ENCODE data around the gene ACOT6. TPM values are rescaled to one million over a fixed set of nuclear protein-coding genes. Genes with fewer than 3 reads are reported as not detected.
"Not testable (repeated sequence)": the region's sequence is repeated elsewhere in the genome, so short reads cannot be mapped to it uniquely, and the experiment has no call there.

The ACOT6 gene, protein sequence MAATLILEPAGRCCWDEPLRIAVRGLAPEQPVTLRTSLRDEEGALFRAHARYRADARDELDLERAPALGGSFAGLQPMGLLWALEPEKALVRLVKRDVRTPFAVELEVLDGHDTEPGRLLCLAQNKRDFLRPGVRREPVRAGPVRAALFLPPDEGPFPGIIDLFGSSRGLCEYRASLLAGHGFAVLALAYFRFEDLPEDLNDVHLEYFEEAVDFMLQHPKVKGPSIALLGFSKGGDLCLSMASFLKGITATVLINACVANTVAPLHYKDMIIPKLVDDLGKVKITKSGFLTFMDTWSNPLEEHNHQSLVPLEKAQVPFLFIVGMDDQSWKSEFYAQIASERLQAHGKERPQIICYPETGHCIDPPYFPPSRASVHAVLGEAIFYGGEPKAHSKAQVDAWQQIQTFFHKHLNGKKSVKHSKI
- total RNA-seq: not detected

DNA sequence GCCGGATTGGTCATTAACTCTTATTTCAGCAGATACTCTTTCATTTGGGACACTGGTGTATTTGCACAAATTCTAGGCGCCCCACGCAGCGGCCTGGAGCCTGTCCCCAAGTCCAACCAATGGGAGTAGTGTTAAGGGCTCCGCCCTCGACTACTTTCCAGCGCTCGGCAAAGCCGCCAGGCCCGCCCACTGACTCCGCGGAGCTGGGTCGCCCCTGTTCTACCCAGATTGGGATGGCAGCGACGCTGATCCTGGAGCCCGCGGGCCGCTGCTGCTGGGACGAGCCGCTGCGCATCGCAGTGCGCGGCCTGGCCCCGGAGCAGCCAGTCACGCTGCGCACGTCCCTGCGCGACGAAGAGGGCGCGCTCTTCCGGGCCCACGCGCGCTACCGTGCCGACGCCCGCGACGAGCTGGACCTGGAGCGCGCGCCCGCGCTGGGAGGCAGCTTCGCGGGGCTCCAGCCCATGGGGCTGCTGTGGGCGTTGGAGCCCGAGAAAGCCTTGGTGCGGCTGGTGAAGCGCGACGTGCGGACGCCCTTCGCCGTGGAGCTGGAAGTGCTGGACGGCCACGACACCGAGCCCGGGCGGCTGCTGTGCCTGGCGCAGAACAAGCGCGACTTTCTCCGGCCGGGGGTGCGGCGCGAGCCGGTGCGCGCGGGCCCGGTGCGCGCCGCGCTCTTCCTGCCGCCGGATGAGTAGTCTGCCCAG lies at the start of gene ACOT6:
Gene ACOT6 (plus strand): TSS at position 179 of the 707 bp plus-strand sequence. CDS start 55 bp downstream, at position 234.
- Mint-ChIP-seq H3K27ac (peak within 1 kb of the TSS; percentile 63), H3K36me3 (ENCODE audit: low read depth) (no peaks in the 10 kb centered on the region), H3K4me1 (no peaks in the 10 kb centered on the region), H3K9me3 (no peaks in the 10 kb centered on the region), H3K27me3 (no peaks in the 10 kb centered on the region), H3K4me3 (peak within 1 kb of the TSS; percentile 83)
- peak; percentile 96 for ATAC-seq (replicated peaks)

DNA sequence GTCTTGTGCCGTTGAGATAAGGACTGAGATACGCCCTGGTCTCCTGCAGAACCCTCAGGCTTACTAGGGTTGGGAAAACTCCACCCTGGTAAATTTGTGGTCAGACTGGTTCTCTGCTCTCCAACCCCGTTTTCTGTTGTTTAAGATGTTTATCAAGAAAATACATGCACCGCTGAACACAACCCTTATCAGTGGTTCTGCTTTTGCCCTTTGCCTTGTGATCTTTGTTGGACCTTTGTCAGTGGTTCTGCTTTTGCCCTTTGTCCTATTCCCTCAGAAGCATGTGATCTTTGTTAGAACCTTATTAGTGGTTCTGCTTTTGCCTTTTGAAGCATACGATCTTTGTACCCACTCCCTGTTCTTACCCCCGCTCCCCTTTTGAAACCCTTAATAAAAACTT lies 49.6 kb upstream of the ACOT6 start:
- H3K4me1 Mint-ChIP-seq: peaks cover 16% of the 10 kb centered on the region
- peaks cover 23% of the 10 kb centered on the region for H3K36me3 Mint-ChIP-seq (ENCODE audit: low read depth)
- H3K9me3 Mint-ChIP-seq; H3K27ac Mint-ChIP-seq; ATAC-seq (replicated peaks); H3K27me3 Mint-ChIP-seq; H3K4me3 Mint-ChIP-seq: not testable (repeated sequence)

DNA sequence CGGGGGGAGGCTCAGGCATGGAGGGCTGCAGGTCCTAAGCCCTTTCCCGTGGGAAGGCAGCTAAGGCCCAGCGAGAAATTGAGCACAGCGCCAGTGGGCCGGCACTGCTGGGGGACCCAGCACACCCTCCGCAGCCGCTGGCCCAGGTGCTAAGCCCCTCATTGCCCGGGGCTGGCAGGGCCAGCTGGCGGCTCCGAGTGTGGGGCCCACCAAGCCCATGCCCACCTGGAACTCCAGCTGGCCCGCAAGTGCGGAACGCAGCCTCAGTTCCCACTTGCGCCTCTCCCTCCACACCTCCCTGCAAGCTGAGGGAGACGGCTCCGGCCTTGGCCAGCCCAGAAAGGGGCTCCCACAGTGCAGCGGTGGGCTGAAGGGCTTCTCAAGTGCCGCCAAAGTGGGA lies 45.9 kb upstream of the ACOT6 start:
- H3K27ac Mint-ChIP-seq; H3K4me3 Mint-ChIP-seq; H3K9me3 Mint-ChIP-seq; H3K27me3 Mint-ChIP-seq; ATAC-seq (replicated peaks): not testable (repeated sequence)
- Mint-ChIP-seq H3K4me1 (peaks cover 29% of the 10 kb centered on the region), H3K36me3 (ENCODE audit: low read depth) (peaks cover 42% of the 10 kb centered on the region)

DNA sequence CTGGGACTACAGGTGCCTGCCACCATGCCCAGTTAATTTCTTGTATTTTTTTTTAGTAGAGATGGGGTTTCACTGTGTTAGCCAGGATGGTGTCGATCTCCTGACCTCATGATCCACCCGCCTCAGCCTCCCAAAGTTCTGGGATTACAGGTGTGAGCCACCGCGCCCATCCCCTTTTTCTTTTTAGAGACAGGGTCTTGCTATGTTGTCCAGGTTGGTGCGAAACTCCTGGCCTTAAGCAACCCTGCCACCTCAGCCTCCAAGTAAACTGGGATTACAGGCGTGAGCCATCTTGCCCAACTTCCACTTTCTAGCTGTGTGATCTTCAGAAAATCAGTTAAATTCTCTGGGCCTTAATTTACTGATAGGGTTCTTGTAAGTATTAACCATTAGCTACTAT lies 45.4 kb upstream of the ACOT6 start:
- not testable (repeated sequence) for H3K9me3 Mint-ChIP-seq; H3K27me3 Mint-ChIP-seq; H3K27ac Mint-ChIP-seq; ATAC-seq (replicated peaks)
- Mint-ChIP-seq H3K36me3 (ENCODE audit: low read depth) (peaks cover 42% of the 10 kb centered on the region), H3K4me3 (peak overlapping the region; percentile 100), H3K4me1 (peaks cover 29% of the 10 kb centered on the region)

DNA sequence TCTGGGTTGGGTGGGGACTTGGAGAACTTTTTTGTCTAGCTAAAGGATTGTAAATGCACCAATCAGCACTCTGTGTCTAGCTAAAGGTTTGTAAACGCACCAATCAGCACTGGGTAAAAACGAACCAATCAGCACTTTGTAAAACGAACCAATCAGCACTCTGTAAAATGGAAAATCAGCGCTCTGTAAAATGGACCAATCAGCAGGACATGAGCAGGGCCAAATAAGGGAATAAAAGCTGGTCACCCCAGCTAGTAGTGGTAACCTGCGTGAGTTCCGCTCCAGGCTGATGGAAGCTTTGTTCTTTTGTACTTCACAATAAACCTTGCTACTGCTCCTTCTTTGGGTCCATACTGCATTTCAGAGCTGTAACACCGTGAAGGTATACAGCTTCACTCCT lies 45.0 kb upstream of the ACOT6 start:
- peak overlapping the region; percentile 98 for H3K27ac Mint-ChIP-seq
- H3K4me1 Mint-ChIP-seq: peaks cover 29% of the 10 kb centered on the region
- no peak for ATAC-seq (replicated peaks)
- H3K9me3 Mint-ChIP-seq: peaks cover 4% of the 10 kb centered on the region
- peaks cover 42% of the 10 kb centered on the region for H3K36me3 Mint-ChIP-seq (ENCODE audit: low read depth)
- H3K4me3 Mint-ChIP-seq: peak overlapping the region; percentile 100
- H3K27me3 Mint-ChIP-seq: no peaks in the 10 kb centered on the region

DNA sequence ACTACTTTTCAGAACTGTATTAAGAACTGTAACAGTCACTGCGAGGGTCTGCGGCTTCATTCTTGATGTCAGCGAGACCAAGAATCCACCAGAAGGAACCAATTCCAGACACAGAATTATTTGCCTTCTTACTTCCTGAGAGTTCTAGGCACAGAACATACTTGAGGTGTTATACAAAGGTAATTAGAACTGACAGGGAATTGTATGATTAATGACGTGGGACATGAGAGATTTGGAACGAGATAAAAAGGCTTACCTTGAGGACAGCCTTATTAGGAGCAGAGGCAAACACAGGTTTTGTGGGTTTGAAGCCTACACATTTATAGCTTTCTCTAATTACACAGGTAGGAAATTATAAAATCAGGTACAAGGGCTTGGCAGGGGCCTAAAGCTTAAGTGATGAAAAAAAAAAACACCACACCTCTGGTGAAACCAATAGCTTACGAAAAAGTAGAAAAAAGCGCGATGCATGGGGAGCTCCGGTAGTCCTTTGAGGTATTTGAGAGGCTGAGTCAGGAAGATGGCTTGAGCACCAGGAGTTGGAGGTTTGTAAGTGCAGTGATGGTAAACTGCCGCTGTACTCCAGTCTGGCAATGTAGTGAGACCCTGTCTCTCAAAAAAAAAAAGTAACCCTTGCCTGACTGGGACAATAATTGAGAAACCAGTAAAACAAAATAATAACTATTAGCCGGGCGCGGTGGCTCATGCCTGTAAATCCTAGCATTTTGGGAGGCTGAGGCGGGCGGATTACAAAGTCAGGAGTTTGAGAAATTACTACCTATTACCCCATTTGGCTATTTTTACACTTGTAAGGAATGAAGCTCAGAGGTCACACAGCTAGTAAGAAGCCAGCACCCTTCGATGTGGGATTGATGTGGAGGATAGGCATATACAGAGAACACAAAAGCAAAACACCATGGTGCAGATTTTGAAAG lies 44.1 kb upstream of the ACOT6 start:
- H3K9me3 Mint-ChIP-seq: no peaks in the 10 kb centered on the region
- no peaks in the 10 kb centered on the region for H3K27me3 Mint-ChIP-seq
- H3K4me1 Mint-ChIP-seq: peaks cover 29% of the 10 kb centered on the region
- ATAC-seq (replicated peaks): peak; percentile 36
- H3K4me3 Mint-ChIP-seq: peak overlapping the region; percentile 100
- H3K36me3 Mint-ChIP-seq (ENCODE audit: low read depth): peaks cover 45% of the 10 kb centered on the region
- peak overlapping the region; percentile 98 for H3K27ac Mint-ChIP-seq

DNA sequence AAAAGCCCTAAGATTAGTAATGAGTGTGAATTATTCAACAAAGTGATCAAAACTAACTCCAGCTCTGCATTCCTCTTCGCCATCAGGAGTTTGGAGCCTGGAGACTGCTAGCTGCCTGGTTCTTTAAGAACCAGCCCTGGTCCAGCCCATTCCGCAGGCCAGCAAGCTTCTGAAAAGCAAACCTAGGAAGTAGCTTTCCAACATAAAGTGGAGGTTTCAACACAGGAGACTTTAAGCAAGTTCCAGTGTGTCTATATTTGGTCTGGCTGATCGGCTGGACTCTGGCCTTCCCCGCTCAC lies 43.5 kb upstream of the ACOT6 start:
- peaks cover 29% of the 10 kb centered on the region for H3K4me1 Mint-ChIP-seq
- H3K27ac Mint-ChIP-seq: peak overlapping the region; percentile 98
- not testable (repeated sequence) for H3K27me3 Mint-ChIP-seq, H3K9me3 Mint-ChIP-seq
- peak overlapping the region; percentile 100 for H3K4me3 Mint-ChIP-seq
- peaks cover 51% of the 10 kb centered on the region for H3K36me3 Mint-ChIP-seq (ENCODE audit: low read depth)
- peak; percentile 0 for ATAC-seq (replicated peaks)

DNA sequence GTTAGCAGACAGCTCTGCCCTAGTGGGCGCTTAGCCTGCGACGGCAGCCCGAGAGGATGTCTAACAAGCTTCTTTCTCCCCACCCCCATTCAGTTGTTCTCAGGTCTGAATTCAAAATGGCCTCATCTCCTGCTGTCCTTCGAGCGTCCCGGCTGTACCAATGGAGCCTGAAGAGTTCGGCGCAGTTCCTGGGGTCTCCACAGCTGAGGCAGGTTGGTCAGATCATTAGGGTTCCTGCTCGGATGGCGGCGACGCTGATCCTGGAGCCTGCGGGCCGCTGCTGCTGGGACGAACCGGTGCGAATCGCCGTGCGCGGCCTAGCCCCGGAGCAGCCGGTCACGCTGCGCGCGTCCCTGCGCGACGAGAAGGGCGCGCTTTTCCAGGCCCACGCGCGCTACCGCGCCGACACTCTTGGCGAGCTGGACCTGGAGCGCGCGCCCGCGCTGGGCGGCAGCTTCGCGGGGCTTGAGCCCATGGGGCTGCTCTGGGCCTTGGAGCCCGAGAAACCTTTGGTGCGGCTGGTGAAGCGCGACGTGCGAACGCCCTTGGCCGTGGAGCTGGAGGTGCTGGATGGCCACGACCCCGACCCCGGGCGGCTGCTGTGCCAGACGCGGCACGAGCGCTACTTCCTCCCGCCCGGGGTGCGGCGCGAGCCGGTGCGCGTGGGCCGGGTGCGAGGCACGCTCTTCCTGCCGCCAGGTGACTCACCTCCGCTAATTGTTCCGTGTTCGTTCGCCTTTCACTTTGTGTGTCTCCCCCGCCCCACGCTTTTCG lies 42.9 kb upstream of the ACOT6 start, which contains the start of gene ACOT2:
Gene ACOT2 (plus strand): TSS at position 29 of the 774 bp plus-strand sequence. CDS start 28 bp downstream, at position 57.
- Mint-ChIP-seq H3K27ac (peak within 1 kb of the TSS; percentile 98), H3K4me1 (peaks cover 29% of the 10 kb centered on the region), H3K36me3 (ENCODE audit: low read depth) (peaks cover 56% of the 10 kb centered on the region), H3K4me3 (peak within 1 kb of the TSS; percentile 100)
- ATAC-seq (replicated peaks): peak; percentile 77
- not testable (repeated sequence) for H3K9me3 Mint-ChIP-seq, H3K27me3 Mint-ChIP-seq

DNA sequence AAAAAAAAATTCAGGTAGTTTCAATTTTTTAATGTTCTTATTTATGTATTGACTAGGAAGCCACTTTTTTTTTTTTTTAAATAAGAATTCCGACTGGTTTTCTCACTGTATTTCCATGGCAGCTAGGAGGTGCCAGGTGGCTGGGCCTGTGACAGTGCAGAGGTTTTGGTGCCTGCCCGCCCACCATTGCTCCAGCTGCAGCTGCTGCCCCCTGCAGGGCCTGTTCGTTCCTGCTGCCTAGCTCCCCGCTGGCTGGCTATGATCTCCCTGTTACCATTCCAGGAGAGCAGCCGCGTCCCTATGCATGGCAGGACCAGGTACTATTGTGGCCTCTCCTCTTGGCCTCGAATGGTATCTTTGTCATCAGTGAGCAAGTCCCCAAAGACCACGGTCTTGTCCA lies 41.4 kb upstream of the ACOT6 start:
- peaks cover 22% of the 10 kb centered on the region for H3K4me1 Mint-ChIP-seq
- H3K36me3 Mint-ChIP-seq (ENCODE audit: low read depth): peaks cover 52% of the 10 kb centered on the region
- not testable (repeated sequence) for H3K9me3 Mint-ChIP-seq, H3K27ac Mint-ChIP-seq, H3K27me3 Mint-ChIP-seq
- peak overlapping the region; percentile 100 for H3K4me3 Mint-ChIP-seq
- ATAC-seq (replicated peaks): peak; percentile 53

DNA sequence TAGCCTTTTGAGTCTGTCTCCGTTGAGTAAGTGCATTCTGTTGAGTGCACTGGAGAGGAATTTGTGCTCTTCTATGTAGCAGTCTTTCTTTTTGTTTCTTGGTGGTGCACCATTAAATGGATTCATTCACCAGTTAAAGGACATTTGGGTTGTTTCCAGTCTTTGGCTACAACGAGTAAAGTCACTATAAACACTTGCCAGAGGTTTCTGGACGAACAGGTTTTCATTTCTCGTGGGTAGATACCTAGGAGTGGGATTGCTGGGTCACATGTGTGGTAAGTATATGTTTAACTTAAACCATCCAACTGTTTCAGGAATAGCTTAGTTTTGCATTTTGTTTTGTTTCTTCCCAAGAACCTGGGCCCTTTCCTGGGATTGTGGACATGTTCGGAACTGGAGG lies 39.3 kb upstream of the ACOT6 start:
- ATAC-seq (replicated peaks); H3K27me3 Mint-ChIP-seq; H3K27ac Mint-ChIP-seq; H3K9me3 Mint-ChIP-seq; H3K4me3 Mint-ChIP-seq: not testable (repeated sequence)
- Mint-ChIP-seq H3K36me3 (ENCODE audit: low read depth) (peaks cover 44% of the 10 kb centered on the region), H3K4me1 (peaks cover 10% of the 10 kb centered on the region)

DNA sequence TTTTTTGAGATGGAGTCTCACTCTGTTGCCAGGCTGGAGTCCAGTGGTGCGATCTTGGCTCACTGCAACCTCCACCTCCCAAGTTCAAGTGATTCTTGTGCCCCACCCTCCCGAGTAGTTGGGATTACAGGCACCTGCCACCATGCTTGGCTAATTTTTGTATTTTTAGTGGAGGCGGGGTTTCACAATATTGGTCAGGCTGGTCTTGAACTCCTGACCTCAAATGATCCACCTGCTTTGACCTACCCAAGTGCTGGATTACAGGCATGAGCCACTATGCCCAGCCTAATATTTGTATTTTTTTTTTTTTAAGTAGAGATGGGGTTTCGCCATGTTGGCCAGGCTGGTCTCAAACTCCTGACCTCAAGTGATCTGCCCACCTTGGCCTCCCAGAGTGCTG lies 38.6 kb upstream of the ACOT6 start:
- H3K4me3 Mint-ChIP-seq; H3K27ac Mint-ChIP-seq; ATAC-seq (replicated peaks); H3K27me3 Mint-ChIP-seq; H3K9me3 Mint-ChIP-seq; H3K4me1 Mint-ChIP-seq: not testable (repeated sequence)
- peaks cover 38% of the 10 kb centered on the region for H3K36me3 Mint-ChIP-seq (ENCODE audit: low read depth)

DNA sequence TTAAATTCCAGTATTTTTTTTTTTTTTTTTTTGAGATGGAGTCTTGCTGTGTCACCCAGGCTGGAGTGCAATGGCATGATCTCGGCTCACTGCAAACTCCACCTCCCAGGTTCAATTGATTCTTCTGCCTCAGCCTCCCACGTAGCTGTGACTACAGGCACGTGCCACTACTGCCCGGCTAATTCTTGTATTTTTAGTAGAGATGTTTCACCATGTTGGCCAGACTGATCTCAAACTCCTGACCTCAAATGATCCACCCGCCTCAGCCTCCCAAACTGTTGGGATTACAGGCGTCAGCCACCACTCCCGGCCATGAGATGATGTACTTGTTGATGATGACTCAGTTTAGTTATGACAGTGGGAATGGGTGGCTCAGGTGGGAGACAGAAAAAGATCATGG lies 38.1 kb upstream of the ACOT6 start:
- H3K27me3 Mint-ChIP-seq; H3K27ac Mint-ChIP-seq; H3K9me3 Mint-ChIP-seq; H3K4me1 Mint-ChIP-seq; ATAC-seq (replicated peaks); H3K4me3 Mint-ChIP-seq: not testable (repeated sequence)
- peaks cover 38% of the 10 kb centered on the region for H3K36me3 Mint-ChIP-seq (ENCODE audit: low read depth)

DNA sequence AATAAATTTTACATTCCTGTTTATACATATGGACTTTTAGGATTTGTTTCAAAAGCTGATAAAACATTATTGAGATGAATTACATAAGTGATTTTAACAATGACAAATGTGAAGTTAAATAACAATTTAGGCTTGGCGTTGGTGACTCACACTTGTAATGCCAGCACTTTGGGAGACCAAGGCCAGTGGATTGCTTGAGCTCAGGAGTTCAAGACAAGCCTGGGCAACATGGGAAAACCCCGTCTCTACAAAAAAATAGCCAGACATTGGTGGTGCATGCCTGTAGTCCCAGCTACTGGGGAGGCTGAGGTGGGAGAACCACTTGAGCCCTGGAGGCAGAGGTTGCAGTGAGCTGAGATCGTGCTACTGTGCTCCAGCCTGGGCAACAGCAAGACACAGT lies 35.9 kb upstream of the ACOT6 start:
- H3K4me1 Mint-ChIP-seq: no peaks in the 10 kb centered on the region
- no peak for ATAC-seq (replicated peaks)
- H3K27ac Mint-ChIP-seq: no peak overlapping the region
- H3K9me3 Mint-ChIP-seq: no peaks in the 10 kb centered on the region
- H3K27me3 Mint-ChIP-seq: no peaks in the 10 kb centered on the region
- H3K4me3 Mint-ChIP-seq: no peak overlapping the region
- peaks cover 29% of the 10 kb centered on the region for H3K36me3 Mint-ChIP-seq (ENCODE audit: low read depth)

DNA sequence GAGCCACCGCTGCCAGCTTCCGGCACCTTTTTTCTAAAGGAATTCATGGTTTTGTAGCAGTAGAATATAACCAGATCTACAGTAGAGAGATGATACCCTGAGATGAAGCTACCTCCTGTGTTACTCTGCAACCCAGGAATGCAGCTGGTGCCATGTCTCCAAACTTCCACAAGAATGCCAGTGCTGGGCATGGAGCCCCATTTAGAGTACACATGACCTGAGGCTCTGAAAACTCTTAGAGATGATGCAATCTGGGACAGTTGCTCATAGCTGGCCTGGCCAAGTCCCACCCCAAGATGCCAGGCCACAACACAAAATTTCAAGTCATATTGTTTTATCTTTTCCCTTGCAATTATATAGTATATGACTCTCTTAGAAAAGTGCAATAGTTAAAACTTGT lies 35.1 kb upstream of the ACOT6 start:
- H3K9me3 Mint-ChIP-seq; ATAC-seq (replicated peaks); H3K4me3 Mint-ChIP-seq; H3K27ac Mint-ChIP-seq; H3K27me3 Mint-ChIP-seq; H3K4me1 Mint-ChIP-seq: not testable (repeated sequence)
- H3K36me3 Mint-ChIP-seq (ENCODE audit: low read depth): peaks cover 29% of the 10 kb centered on the region
